ENCODE data around the gene BCAS2.

GRCh38 chr1:114586513-114587047 is 5.2 kb upstream of the BCAS2 start:
- no peak for TF ChIP-seq EZH2phosphoT487 (IDR thresholded peaks at IDR 0.05; ENCODE audit: insufficient read depth, low read depth)
- TF ChIP-seq EZH2 (IDR thresholded peaks at IDR 0.05; ENCODE audit: insufficient read depth, poor library complexity, severe bottlenecking): no peak

Measured in GM23248 (cell line).